ENCODE results near the gene NHLRC1.

GRCh38 chr6:18080544-18080943 lies 41.9 kb downstream of the NHLRC1 start:
- TF ChIP-seq CTCF (IDR thresholded peaks at IDR 0.05) (no peak), POLR2A (IDR thresholded peaks at IDR 0.05) (no peak)

Data from lower leg skin (tissue), 3 donors.